HG03439 (cell line): ENCODE results near the gene SH3BP5.

Source experiments
- ATAC-seq: cut with Tn5 transposase; IDR thresholded peaks from one replicate; pipeline ENCODE4 v1.9.1; 2021; ENCODE audit warnings: mild to moderate bottlenecking, moderate library complexity; ENCODE audit not compliant: unreplicated experiment

The SH3BP5 gene

GRCh38 chr3:15207836-15208504 lies 124.4 kb downstream of the SH3BP5 start:
- no peak for ATAC-seq

GRCh38 chr3:15206662-15207576 lies 125.5 kb downstream of the SH3BP5 start:
- no peak for ATAC-seq

GRCh38 chr3:15205934-15206661 lies 126.3 kb downstream of the SH3BP5 start, which contains the start of gene CAPN7:
CAPN7 (plus strand) TSS chr3:15206246; CDS start chr3:15206496, 250 bp downstream.
- ATAC-seq, result peak; percentile 89

GRCh38 chr3:15205482-15205933 lies 126.9 kb downstream of the SH3BP5 start:
- no peak for ATAC-seq
